GM12865 (cell line): Measurements from ENCODE around the gene RGPD8.

ENCODE experiments used
- DNase-seq: peaks from one replicate; pipeline ENCODE4 v3.0.0; 2010; ENCODE audit warnings: low read depth
- H3K4me3 ChIP-seq: 2 replicates; pipeline ENCODE4 v1.5.1; 2011; ENCODE audit warnings: mild to moderate bottlenecking, low read depth, low read length, control low read depth
- TF ChIP-seq, protein P1 (sequence below): IDR thresholded peaks from 2 replicates; pipeline ENCODE4 v1.5.1; 2011; ENCODE audit warnings: low read length, control low read depth, low read depth, inconsistent platforms; ENCODE audit not compliant: insufficient read depth; ENCODE audit errors: missing control alignments

Gene RGPD8

GRCh38 chr2:112433480-112433879, at the start of gene RGPD8:
Gene RGPD8 (minus strand): TSS chr2:112433645. CDS start chr2:112433453, 192 bp downstream.
- DNase-seq, result peak; percentile 91
- TF ChIP-seq, protein P1, sequence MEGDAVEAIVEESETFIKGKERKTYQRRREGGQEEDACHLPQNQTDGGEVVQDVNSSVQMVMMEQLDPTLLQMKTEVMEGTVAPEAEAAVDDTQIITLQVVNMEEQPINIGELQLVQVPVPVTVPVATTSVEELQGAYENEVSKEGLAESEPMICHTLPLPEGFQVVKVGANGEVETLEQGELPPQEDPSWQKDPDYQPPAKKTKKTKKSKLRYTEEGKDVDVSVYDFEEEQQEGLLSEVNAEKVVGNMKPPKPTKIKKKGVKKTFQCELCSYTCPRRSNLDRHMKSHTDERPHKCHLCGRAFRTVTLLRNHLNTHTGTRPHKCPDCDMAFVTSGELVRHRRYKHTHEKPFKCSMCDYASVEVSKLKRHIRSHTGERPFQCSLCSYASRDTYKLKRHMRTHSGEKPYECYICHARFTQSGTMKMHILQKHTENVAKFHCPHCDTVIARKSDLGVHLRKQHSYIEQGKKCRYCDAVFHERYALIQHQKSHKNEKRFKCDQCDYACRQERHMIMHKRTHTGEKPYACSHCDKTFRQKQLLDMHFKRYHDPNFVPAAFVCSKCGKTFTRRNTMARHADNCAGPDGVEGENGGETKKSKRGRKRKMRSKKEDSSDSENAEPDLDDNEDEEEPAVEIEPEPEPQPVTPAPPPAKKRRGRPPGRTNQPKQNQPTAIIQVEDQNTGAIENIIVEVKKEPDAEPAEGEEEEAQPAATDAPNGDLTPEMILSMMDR, result peak; percentile 44
- H3K4me3 ChIP-seq, result peak within 1 kb of the TSS; percentile 61

DNA sequence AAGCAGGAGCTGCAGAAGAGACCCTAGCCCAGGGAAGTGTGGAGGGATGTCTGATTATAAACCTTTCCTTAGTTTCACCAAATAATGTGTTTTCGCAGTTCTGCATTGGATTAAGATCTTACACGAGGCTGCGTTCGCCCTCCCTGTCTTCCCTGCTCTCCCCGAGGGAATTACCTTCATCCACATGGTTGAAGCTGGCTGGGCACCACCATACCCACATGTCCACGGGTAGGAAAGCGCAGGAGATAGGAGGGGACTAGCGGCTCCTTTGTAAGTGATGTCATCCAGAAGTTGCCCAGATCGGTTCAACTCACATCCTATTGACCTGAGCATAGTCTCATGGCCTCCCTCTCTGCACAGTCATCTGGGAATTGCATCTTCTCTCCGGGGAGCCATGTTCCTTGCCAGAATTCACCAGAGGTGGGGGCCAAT, 49.6 kb upstream of the RGPD8 start:
- H3K4me3 ChIP-seq, result peak overlapping the region; percentile 97
- TF ChIP-seq, protein P1, result no peak
- DNase-seq, result peak; percentile 40

- peak overlapping the region; percentile 97 for H3K4me3 ChIP-seq
- peak; percentile 42 for DNase-seq
- TF ChIP-seq, protein P1, result no peak
These were observed 49.0 kb upstream of the RGPD8 start for GRCh38 chr2:112482309-112483041.

DNA sequence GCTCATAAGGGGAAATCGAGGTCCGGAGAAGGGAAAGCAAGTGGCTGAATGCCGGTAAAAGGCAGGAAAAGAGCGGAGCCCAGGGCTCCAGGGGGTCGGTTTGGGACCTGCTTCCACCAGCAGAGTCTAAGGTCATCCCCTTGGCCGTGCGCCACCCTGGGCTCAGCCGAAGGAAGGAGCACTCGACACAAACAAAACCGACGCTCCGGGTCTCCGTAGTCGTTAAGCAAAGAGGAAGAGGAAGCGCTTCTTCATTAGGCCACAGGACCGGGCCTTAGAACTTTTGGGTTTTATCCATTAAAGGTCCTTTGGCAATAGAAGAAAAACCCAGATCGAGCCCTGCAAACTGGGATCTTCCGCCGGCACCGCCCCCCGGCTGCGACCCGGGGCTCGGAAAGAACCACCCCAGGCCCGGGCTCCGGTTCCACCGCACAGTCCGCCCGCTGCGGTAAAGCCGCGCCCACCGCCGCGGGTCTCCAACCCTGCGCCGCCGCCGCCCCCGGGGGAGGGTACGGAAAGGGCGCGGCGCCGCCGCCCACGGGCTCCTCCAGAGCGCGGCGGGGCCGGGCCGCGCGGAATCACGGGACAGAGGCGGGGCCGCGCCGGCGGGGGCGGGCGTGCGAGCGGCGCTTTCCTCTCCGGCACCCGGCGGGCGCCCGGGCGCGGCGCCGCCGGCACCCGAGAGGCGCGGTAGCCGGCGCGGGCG, 48.2 kb upstream of the RGPD8 start, which contains the start of gene TTL:
TTL (plus strand) TSS at position 629 of the 706 bp plus-strand sequence. CDS start 189 bp downstream, outside the sequence.
- DNase-seq, result peak; percentile 77
- peak within 1 kb of the TSS; percentile 97 for H3K4me3 ChIP-seq

GRCh38 chr2:112481050-112481527, 47.6 kb upstream of the RGPD8 start:
- H3K4me3 ChIP-seq, result peak overlapping the region; percentile 83
- peak; percentile 88 for DNase-seq
- TF ChIP-seq, protein P1, result peak; percentile 88

More for the DNA sequence above, 48.2 kb upstream of the RGPD8 start, which contains the start of gene TTL:
- TF ChIP-seq, protein P1, result no peak

DNA sequence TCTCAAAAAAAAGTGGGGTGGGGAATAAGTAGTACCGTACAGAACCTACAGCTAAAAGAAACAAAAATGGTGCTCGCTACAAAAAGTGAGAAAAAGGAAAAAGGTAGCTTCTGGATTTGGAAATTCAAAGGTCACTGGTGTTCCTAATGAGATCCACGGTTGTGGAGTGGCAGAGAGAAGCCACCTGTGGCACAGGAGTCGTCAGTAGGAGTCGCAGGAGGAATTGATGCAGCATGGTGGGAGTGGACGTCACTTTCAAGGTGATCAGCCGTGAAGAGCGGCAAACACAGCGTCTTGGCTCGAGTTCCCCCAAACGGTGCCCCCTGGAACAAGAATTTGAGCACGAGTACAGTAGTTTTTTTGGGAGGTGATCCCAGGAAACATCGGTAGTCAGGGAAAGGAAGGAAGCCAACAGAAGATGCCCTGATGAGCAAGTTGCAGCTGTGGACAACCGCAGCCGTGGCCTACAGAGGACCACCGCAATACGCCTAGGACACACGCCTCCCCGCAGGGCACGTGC, 47.1 kb upstream of the RGPD8 start:
- peak; percentile 34 for DNase-seq
- TF ChIP-seq, protein P1, result no peak
- peak overlapping the region; percentile 83 for H3K4me3 ChIP-seq
